Inferior parietal cortex (tissue), 1 donor: ENCODE results near the gene PTPN4.
A peak's percentile ranks its signal among the peaks of the same experiment; 100 is the strongest.
"Not testable (repeated sequence)": the region's sequence is repeated elsewhere in the genome, so short reads cannot be mapped to it uniquely, and the experiment has no call there.

Source experiments
- DNase-seq: peaks from one replicate; pipeline ENCODE4 v3.0.0-alpha.2; 2016; ENCODE audit errors: extremely low spot score

The PTPN4 gene

GRCh38 chr2:119941388-119941787 is 181.7 kb downstream of the PTPN4 start:
- no peak for DNase-seq

- no peak for DNase-seq
Measured at GRCh38 chr2:119941981-119942513, 182.3 kb downstream of the PTPN4 start.

DNA sequence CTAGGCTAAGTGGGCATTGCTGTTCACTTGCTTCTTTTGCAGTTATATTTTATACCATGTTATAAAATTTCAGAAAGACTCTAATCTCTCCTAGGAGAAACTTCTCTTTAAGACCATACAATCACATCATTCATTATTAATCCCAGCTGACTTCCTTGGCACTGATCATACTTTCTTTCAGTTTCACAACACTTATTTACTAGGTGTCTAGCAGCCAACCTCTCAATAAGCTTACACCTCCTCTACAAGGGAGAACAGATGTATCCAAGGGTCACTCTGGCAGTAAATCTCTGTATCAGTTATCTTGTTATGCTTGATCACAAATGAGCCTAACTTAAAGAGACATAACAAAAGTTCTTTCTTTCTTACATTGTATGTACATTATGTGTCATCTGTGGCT is 183.3 kb downstream of the PTPN4 start:
- no peak for DNase-seq

- no peak for DNase-seq
Measured at GRCh38 chr2:119947535-119947934, 187.8 kb downstream of the PTPN4 start.

DNA sequence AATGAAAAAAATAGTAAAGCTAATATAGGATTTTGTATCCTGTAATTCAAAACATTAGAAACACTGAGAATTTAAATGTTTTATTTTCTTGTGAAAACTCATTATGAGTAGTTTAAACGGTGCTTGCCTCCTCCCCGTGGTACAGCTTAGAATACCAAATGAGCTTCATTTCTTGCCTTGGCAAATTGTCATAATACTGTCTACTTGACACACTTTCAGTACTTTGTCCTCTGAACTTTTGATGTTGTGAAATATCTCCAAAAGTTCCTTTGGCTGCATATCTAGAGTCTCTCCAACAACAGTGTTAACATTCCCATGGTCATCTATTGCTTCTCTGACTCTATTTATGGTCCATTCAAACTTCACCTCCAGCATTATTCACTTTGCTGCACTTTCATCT is 191.2 kb downstream of the PTPN4 start:
- DNase-seq: no peak

DNA sequence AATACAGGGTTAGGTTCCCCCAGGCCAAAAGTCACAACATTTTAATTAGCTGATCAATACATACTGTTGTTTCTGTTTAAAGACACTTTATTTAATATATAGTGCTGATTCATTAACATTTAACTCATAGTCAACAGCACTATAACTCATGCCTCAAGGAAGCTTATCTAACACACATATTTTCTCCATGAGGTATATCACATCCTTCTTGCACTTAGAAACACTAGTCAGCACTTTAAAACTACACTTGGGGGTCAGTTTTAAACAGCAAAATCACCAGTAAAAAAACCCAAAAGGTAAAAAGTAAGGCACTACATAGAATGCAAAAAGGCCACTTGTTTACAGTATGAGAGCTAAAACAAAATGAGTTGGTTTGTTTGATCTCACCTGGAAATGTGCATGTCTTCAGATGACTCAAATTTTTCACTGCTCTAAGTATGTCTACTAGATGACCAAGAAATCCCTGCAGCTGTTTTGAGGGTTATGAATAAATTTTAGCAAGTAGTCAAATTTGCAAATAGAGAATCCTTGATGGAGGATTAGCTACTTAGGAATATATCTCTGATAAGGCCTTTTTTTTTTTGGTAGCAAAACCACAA is 199.0 kb downstream of the PTPN4 start:
- DNase-seq: no peak

GRCh38 chr2:119960821-119961220 is 201.1 kb downstream of the PTPN4 start:
- no peak for DNase-seq

DNA sequence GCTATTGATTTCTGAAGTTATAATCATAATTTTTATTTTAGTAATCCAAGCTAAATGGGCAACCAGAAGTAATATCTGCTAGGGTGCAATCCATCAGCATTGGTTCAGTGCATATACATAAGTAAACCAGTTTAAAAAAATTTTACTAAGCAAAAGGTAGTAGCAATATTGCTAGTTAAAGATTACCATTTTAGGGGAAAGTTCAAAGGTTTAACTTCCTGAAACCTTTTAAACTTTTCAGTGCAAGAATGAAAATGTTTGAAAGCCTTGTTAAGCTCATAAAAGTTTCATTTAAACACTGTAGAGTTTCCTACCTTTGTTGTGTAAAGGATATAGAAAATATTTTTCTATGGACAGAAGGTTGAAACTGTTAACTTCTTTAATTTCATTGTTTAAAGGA is 222.2 kb downstream of the PTPN4 start:
- no peak for DNase-seq

- no peak for DNase-seq
Measured at GRCh38 chr2:119982506-119982905, 222.8 kb downstream of the PTPN4 start.

GRCh38 chr2:119983108-119983507 is 223.4 kb downstream of the PTPN4 start:
- DNase-seq: no peak

DNA sequence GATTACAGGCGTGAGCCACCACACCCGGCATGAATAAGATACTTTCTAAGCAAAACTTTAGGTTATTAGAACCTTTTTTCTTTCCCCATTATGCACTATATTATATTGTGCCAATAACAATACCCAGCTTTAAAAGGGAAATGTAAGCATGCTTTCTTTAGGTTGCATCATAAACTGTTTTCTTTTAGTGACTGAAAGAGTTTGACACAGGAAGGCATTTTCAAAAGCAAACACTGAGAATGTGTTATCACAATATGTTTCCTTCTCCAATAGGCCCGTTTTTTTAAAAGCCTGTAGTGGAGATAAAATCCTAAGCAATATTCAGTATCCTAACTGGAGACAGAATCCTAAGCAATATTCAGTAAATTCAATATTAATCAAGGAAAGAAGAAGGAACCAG is 236.4 kb downstream of the PTPN4 start:
- DNase-seq: no peak

GRCh38 chr2:119996896-119997891 is 237.5 kb downstream of the PTPN4 start:
- DNase-seq: not testable (repeated sequence)

DNA sequence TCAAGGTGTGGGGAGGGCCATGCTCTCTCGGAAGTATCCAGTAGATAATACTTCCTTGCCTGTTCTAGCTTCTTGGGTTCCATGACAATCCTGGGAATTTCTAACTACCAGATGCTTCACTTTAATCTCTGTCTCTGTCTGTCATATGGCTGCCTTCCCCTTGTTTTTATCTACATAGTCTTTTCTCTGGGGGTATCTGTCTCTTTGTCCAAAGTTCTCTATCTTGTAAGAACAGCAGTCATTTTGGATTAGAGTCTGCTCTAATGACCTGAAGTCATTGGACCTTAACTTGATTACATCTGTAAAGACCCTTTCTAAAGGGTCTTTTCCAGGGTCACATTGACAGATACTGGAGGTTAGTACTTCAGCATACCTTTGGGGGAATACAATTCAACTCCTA is 241.7 kb downstream of the PTPN4 start:
- no peak for DNase-seq

DNA sequence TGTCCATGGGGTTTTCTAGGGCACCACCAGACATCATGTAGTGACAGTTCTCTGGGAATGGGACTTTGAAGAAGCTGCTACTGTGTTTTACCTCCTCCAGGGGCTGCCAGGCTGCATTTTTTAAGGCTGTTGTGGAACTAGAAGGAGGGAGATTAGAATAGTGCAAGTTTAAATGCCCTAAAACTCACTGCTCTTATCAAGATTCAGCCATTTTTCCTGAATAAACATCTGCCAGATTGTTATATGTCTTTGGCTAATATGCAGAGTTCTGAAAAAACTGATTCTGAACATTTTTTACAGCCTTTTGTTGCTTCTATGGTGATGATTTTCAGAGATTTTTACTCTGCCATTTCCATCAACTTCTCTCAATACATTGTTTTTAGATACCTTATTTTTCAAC is 244.5 kb downstream of the PTPN4 start:
- no peak for DNase-seq

DNA sequence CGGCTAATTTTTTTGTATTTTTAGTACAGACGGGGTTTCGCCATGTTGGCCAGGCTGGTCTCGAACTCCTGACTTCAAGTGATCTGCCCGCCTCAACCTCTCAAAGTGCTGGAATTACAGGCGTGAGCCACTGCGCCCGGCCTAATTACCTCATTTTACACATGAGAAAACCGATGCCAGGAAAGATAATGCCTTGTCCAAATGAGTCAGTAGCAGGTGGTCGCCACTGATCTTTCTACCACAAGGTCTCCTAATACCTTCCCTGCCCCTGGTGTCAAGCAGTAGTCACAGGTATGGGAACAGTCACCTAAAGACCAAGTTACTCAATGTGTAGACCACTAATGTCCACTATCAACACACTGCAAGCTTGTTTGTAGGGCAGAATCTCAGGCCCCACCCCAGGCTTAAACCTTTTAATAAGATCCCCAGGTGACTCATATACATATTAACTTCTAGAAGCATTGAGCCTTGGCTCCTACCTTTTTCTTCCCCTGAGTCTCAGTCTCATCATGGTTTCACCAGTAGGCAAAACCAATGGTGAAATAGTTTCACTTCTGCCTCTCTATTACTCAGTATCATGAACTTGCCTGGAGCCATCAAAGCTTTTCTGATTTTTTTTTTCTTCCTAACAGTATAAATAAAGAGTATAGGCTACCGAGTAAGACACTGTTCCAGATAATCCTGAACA is 246.3 kb downstream of the PTPN4 start:
- DNase-seq: no peak

GRCh38 chr2:120007851-120008250 is 248.1 kb downstream of the PTPN4 start:
- no peak for DNase-seq

GRCh38 chr2:120012363-120012762 is 252.6 kb downstream of the PTPN4 start:
- peak; percentile 12 for DNase-seq

GRCh38 chr2:120012771-120013596 is 253.3 kb downstream of the PTPN4 start, which contains the start of gene EPB41L5:
Gene EPB41L5 (plus strand): TSS chr2:120013077. CDS start chr2:120019085, 6,008 bp downstream.
- DNase-seq: peak; percentile 91

DNA sequence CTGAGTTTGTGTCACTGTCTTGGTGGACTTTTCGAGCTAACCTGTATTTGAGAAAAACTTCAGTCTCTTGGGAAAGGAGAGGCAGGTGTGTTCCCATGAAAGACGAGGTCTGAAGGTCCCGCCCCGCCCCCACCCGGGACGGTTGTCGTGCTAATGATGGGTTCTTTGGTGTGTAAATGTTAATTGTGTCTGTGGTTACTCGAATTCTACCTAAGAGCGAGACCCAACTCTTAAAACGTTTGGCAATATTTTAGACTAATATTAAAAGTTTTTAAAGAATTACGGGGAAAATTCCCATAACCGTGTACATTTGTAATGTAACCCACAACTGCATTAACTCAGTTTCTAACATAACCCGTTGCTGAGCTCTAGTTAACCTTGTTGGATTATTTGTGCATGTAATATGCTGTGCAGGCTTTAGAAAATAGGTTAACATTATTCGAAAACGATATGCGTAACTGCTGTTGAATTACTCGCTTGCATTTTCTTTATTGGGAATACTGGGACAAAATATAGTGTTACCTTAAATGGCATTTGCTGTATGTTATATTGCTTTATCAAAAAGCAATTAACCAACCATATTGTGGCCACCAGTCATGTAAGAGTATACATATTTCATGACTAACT is 254.0 kb downstream of the PTPN4 start:
- no peak for DNase-seq

DNA sequence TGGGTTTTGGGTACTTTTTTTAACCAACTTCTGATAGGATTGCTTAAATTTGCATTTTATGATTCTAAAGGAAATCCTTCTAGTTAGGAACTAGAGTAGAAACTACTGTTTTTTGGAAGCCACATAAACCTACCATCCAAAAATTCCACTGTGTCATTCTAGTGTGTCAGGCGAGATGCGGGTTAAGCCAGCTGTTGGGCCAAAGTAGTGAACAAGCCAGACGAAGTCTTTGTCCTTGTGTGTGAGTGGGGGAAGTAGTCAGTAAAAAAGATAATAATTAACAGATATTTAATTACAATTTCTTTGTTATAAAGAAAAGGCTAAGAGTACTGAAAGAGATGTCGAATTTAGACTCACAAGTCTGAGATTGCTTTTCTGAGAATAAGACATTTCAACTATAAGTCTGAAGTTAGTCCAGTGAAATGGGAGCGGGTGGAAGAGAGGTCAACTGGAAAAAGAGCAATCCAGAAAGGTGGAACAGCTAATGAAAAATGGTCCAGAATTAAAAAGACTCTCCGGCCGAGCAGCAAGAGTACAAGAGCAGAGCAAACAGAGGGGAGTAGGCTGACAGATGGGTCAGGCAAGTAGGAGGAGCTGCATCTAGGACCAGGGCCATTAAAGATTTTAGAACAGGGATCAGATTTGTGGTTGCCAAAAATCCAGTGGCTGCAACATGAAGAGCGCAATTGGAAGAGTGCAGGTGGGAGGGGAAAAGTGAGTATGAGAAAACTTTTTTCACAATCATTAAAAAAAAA is 254.7 kb downstream of the PTPN4 start:
- DNase-seq: no peak
